GM12865 (cell line): Measurements from ENCODE around the gene COL9A3.

Experiments used
- DNase-seq: peaks from one replicate; pipeline ENCODE4 v3.0.0; 2010; ENCODE audit warnings: low read depth
- H3K4me3 ChIP-seq: 2 replicates; pipeline ENCODE4 v1.5.1; 2011; ENCODE audit warnings: mild to moderate bottlenecking, low read depth, low read length, control low read depth
- TF ChIP-seq, protein P1 (sequence below): IDR thresholded peaks from 2 replicates; pipeline ENCODE4 v1.5.1; 2011; ENCODE audit warnings: low read length, control low read depth, low read depth, inconsistent platforms; ENCODE audit not compliant: insufficient read depth; ENCODE audit errors: missing control alignments

The COL9A3 gene

DNA sequence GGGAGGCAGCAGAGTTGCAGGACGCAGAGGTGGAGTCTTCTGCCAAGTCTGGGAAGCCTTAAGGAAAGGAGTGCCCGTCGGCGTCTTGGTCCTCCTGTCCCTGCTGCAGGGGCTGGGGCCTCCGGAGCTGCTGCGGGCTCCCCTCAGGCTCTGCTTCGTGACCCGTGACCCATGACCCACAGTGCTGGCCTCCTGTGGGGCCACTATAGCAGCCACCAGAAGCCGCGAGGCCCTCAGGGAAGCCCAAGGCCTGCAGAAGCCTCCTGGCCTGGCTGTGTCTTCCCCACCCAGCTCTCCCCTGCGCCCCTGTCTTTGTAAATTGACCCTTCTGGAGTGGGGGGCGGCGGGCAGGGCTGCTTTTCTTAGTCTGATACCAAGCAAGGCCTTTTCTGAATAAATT, 3.3 kb upstream of the COL9A3 start:
- DNase-seq, result no peak
- H3K4me3 ChIP-seq, result no peak overlapping the region
- TF ChIP-seq, protein P1, sequence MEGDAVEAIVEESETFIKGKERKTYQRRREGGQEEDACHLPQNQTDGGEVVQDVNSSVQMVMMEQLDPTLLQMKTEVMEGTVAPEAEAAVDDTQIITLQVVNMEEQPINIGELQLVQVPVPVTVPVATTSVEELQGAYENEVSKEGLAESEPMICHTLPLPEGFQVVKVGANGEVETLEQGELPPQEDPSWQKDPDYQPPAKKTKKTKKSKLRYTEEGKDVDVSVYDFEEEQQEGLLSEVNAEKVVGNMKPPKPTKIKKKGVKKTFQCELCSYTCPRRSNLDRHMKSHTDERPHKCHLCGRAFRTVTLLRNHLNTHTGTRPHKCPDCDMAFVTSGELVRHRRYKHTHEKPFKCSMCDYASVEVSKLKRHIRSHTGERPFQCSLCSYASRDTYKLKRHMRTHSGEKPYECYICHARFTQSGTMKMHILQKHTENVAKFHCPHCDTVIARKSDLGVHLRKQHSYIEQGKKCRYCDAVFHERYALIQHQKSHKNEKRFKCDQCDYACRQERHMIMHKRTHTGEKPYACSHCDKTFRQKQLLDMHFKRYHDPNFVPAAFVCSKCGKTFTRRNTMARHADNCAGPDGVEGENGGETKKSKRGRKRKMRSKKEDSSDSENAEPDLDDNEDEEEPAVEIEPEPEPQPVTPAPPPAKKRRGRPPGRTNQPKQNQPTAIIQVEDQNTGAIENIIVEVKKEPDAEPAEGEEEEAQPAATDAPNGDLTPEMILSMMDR, result no peak

GRCh38 chr20:62814060-62814708, 2.7 kb upstream of the COL9A3 start:
- H3K4me3 ChIP-seq, result no peak overlapping the region
- DNase-seq, result no peak
- TF ChIP-seq, protein P1, result no peak

DNA sequence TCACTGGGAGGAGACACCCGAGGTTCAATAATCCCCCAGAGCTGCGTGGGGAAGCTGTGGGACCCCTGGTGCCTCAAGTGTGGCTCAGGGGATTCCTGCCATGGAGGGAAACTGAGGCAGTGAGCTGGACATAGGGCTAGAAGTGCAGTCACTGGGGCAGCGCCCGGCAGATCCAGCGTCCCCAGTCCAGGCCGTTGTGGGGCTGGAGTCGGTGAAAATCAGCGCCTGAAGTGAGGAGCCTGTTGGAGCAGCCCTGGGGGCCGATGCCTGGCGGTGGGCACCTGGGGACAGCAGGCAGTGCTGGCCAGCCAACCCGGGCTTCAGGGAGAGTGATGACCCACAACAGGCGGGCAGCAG, 2.2 kb upstream of the COL9A3 start:
- no peak overlapping the region for H3K4me3 ChIP-seq
- TF ChIP-seq, protein P1, result no peak
- DNase-seq, result no peak

GRCh38 chr20:62815066-62815991, 1.5 kb upstream of the COL9A3 start:
- no peak for DNase-seq
- TF ChIP-seq, protein P1, result no peak
- no peak overlapping the region for H3K4me3 ChIP-seq

GRCh38 chr20:62816031-62816883, 593 bp upstream of the COL9A3 start:
- TF ChIP-seq, protein P1, result no peak
- H3K4me3 ChIP-seq, result no peak overlapping the region
- no peak for DNase-seq

DNA sequence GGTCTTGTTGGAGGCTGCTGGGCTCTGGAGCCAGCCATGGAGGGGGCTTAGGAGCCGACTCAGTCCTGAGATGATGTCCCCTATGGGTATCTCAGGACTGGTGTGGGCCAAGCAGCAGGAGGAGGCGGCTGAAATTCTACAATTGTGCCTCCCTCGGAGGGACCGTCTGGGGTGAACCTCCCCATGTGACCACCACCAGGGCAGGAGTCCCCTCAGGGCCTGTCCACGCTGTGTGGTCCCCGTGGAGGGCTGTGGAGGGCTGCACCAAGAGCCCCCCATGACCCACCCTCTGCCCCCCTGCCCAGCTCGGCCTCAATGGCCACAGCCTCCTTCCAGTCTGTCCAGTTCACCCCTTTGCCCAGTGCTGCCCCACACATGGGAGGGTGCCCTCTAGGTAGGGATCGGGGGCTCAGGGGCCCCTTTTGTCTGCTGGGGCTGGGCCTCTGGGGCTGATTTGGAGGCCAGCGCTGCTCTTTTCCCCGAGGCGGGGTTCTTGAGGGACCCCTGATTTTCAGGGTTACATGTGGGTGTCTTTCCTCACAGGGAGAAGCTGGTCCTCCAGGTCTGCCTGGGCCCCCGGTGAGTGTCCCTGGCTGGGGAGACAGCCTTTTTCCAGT, 1.2 kb downstream of the COL9A3 start:
- H3K4me3 ChIP-seq, result no peak overlapping the region
- TF ChIP-seq, protein P1, result no peak
- no peak for DNase-seq
